Measurements from ENCODE around the gene CDK5RAP2.

Gene CDK5RAP2

GRCh38 chr9:120473608-120474007 is 106.4 kb downstream of the CDK5RAP2 start:
- DNase-seq = no peak
- Histone ChIP-seq H2AFZ (ENCODE audit: insufficient read depth, low read length, poor library complexity) (no peak overlapping the region), H3K14ac (ENCODE audit: low read length) (no peak overlapping the region), H3K36me3 (ENCODE audit: control insufficient read depth in 1 of 2, insufficient read depth in 2 of 2, low read length in 2 of 2) (peaks cover 7 to 23% of the 10 kb centered on the region in 2 experiments), H4K91ac (ENCODE audit: low read depth, low read length) (no peak overlapping the region), H4K8ac (ENCODE audit: low read depth, low read length) (no peak overlapping the region), H3K18ac (ENCODE audit: low read length) (no peak overlapping the region), H3K9me3 (ENCODE audit: insufficient read depth, low read depth, low read length) (no peaks in the 10 kb centered on the region), H2BK120ac (ENCODE audit: insufficient read depth, low read length, poor library complexity) (no peak overlapping the region), H4K12ac (ENCODE audit: low read depth, low read length) (no peak overlapping the region), H3K4me2 (ENCODE audit: low read length) (no peak overlapping the region), H3K4ac (ENCODE audit: low read depth, low read length) (no peak overlapping the region), H3K4me3 (ENCODE audit: low read depth, low read length) (no peak overlapping the region), H3K79me1 (ENCODE audit: low read length) (no peaks in the 10 kb centered on the region), H3K4me1 (ENCODE audit: control insufficient read depth in 1 of 2, insufficient read depth in 2 of 2, low read length in 2 of 2) (no peaks in the 10 kb centered on the region), H2BK5ac (ENCODE audit: low read depth, low read length, poor library complexity) (no peak overlapping the region), H3K79me2 (ENCODE audit: control insufficient read depth, insufficient read depth, low read length, poor library complexity) (no peaks in the 10 kb centered on the region), H2BK12ac (ENCODE audit: low read length) (no peak overlapping the region), H3K27ac (ENCODE audit: low read depth, low read length) (no peak overlapping the region), H3K9ac (ENCODE audit: low read length) (no peak overlapping the region), H3K27me3 (ENCODE audit: insufficient read depth, low read length) (no peaks in the 10 kb centered on the region), H2AK5ac (ENCODE audit: low read length) (no peak overlapping the region), H3K23ac (ENCODE audit: low read length) (no peak overlapping the region)
- WGBS (ENCODE audit: extremely low coverage, insufficient coverage, insufficient read length) = no CpG with 5 or more reads among the region's 3 CpGs

DNA sequence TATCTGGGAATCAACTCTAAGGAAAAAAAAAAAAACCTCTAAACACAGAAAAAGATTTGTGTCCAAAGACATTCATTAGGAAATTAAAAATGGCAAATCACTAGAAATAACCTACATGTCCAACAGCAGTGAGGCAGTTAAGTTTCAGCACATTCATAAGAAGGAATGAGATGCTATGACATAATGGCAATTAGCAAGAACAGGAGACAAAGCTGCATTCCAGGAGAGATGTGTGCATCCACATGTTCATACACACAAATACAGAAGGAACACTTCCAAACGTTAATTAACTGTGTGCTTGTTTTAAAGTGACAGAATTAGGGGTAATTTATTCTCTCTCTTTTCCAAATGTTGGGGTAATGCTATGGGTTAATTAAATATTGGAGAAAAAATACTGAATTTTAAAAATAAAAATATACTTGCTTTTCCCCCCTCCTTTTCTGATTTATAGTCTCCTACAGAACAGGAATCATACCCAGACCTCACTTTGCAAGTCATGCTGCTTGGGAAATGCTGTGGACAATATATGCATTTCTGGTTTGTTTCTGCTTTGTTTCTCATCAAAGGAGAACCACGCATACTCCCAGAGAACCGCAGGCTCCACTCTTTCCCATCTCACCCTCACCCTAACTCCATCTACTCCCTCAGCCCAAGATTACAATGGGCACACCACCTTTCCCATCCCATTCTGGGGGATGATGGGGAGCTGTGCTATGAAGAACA is 114.1 kb downstream of the CDK5RAP2 start:
- Histone ChIP-seq H2AK5ac (ENCODE audit: low read length) (no peak overlapping the region), H3K27me3 (ENCODE audit: insufficient read depth, low read length) (no peaks in the 10 kb centered on the region), H3K79me1 (ENCODE audit: low read length) (no peaks in the 10 kb centered on the region), H3K4me1 (ENCODE audit: control insufficient read depth in 1 of 2, insufficient read depth in 2 of 2, low read length in 2 of 2) (no peaks in the 10 kb centered on the region), H4K12ac (ENCODE audit: low read depth, low read length) (no peak overlapping the region), H3K4me2 (ENCODE audit: low read length) (no peak overlapping the region), H3K79me2 (ENCODE audit: control insufficient read depth, insufficient read depth, low read length, poor library complexity) (no peaks in the 10 kb centered on the region), H2AFZ (ENCODE audit: insufficient read depth, low read length, poor library complexity) (no peak overlapping the region), H3K18ac (ENCODE audit: low read length) (no peak overlapping the region), H2BK5ac (ENCODE audit: low read depth, low read length, poor library complexity) (no peak overlapping the region), H2BK12ac (ENCODE audit: low read length) (no peak overlapping the region), H3K36me3 (ENCODE audit: control insufficient read depth in 1 of 2, insufficient read depth in 2 of 2, low read length in 2 of 2) (peaks cover 2 to 6% of the 10 kb centered on the region in 2 experiments), H3K27ac (ENCODE audit: low read depth, low read length) (no peak overlapping the region), H3K4me3 (ENCODE audit: low read depth, low read length) (no peak overlapping the region), H4K91ac (ENCODE audit: low read depth, low read length) (no peak overlapping the region), H3K23ac (ENCODE audit: low read length) (no peak overlapping the region), H3K14ac (ENCODE audit: low read length) (no peak overlapping the region), H2BK120ac (ENCODE audit: insufficient read depth, low read length, poor library complexity) (no peak overlapping the region), H4K8ac (ENCODE audit: low read depth, low read length) (no peak overlapping the region), H3K9ac (ENCODE audit: low read length) (no peak overlapping the region), H3K4ac (ENCODE audit: low read depth, low read length) (no peak overlapping the region), H3K9me3 (ENCODE audit: insufficient read depth, low read depth, low read length) (no peaks in the 10 kb centered on the region)
- no CpG with 5 or more reads among the region's 3 CpGs for WGBS (ENCODE audit: extremely low coverage, insufficient coverage, insufficient read length)
- DNase-seq = no peak

- H3K4ac ChIP-seq (ENCODE audit: low read depth, low read length) = no peak overlapping the region
- no peaks in the 10 kb centered on the region for H3K27me3 ChIP-seq (ENCODE audit: insufficient read depth, low read length)
- no peak for DNase-seq
- no peak overlapping the region for H3K14ac ChIP-seq (ENCODE audit: low read length)
- no peak overlapping the region for H4K12ac ChIP-seq (ENCODE audit: low read depth, low read length)
- no peaks in the 10 kb centered on the region for H3K79me2 ChIP-seq (ENCODE audit: control insufficient read depth, insufficient read depth, low read length, poor library complexity)
- no peak overlapping the region for H3K27ac ChIP-seq (ENCODE audit: low read depth, low read length)
- H3K4me2 ChIP-seq (ENCODE audit: low read length) = no peak overlapping the region
- no CpG with 5 or more reads among the region's 4 CpGs for WGBS (ENCODE audit: extremely low coverage, insufficient coverage, insufficient read length)
- no peaks in the 10 kb centered on the region for H3K4me1 ChIP-seq (ENCODE audit: control insufficient read depth in 1 of 2, insufficient read depth in 2 of 2, low read length in 2 of 2)
- no peak overlapping the region for H3K4me3 ChIP-seq (ENCODE audit: low read depth, low read length)
- H2BK120ac ChIP-seq (ENCODE audit: insufficient read depth, low read length, poor library complexity) = no peak overlapping the region
- H3K9me3 ChIP-seq (ENCODE audit: insufficient read depth, low read depth, low read length) = no peaks in the 10 kb centered on the region
- peaks cover 2 to 3% of the 10 kb centered on the region in 2 experiments for H3K36me3 ChIP-seq (ENCODE audit: control insufficient read depth in 1 of 2, insufficient read depth in 2 of 2, low read length in 2 of 2)
- no peak overlapping the region for H4K8ac ChIP-seq (ENCODE audit: low read depth, low read length)
- H2AFZ ChIP-seq (ENCODE audit: insufficient read depth, low read length, poor library complexity) = no peak overlapping the region
- no peaks in the 10 kb centered on the region for H3K79me1 ChIP-seq (ENCODE audit: low read length)
- no peak overlapping the region for H2AK5ac ChIP-seq (ENCODE audit: low read length)
- no peak overlapping the region for H3K18ac ChIP-seq (ENCODE audit: low read length)
- no peak overlapping the region for H2BK5ac ChIP-seq (ENCODE audit: low read depth, low read length, poor library complexity)
- H4K91ac ChIP-seq (ENCODE audit: low read depth, low read length) = no peak overlapping the region
- H3K23ac ChIP-seq (ENCODE audit: low read length) = no peak overlapping the region
- no peak overlapping the region for H2BK12ac ChIP-seq (ENCODE audit: low read length)
- no peak overlapping the region for H3K9ac ChIP-seq (ENCODE audit: low read length)
Measured at GRCh38 chr9:120464887-120465421, 115.0 kb downstream of the CDK5RAP2 start.

GRCh38 chr9:120464176-120464886 is 115.6 kb downstream of the CDK5RAP2 start:
- H4K12ac ChIP-seq (ENCODE audit: low read depth, low read length) = no peak overlapping the region
- H3K4me3 ChIP-seq (ENCODE audit: low read depth, low read length) = no peak overlapping the region
- H3K9ac ChIP-seq (ENCODE audit: low read length) = no peak overlapping the region
- no peak overlapping the region for H2AK5ac ChIP-seq (ENCODE audit: low read length)
- no peaks in the 10 kb centered on the region for H3K27me3 ChIP-seq (ENCODE audit: insufficient read depth, low read length)
- no CpG with 5 or more reads among the region's 6 CpGs for whole genome bisulfite sequencing (ENCODE audit: extremely low coverage, insufficient coverage, insufficient read length)
- no peak overlapping the region for H3K23ac ChIP-seq (ENCODE audit: low read length)
- H2AFZ ChIP-seq (ENCODE audit: insufficient read depth, low read length, poor library complexity) = no peak overlapping the region
- H4K8ac ChIP-seq (ENCODE audit: low read depth, low read length) = no peak overlapping the region
- H2BK12ac ChIP-seq (ENCODE audit: low read length) = no peak overlapping the region
- no peaks in the 10 kb centered on the region for H3K79me1 ChIP-seq (ENCODE audit: low read length)
- no peaks in the 10 kb centered on the region for H3K9me3 ChIP-seq (ENCODE audit: insufficient read depth, low read depth, low read length)
- H3K79me2 ChIP-seq (ENCODE audit: control insufficient read depth, insufficient read depth, low read length, poor library complexity) = no peaks in the 10 kb centered on the region
- no peak overlapping the region for H2BK5ac ChIP-seq (ENCODE audit: low read depth, low read length, poor library complexity)
- H3K27ac ChIP-seq (ENCODE audit: low read depth, low read length) = no peak overlapping the region
- H4K91ac ChIP-seq (ENCODE audit: low read depth, low read length) = no peak overlapping the region
- no peak overlapping the region for H3K4me2 ChIP-seq (ENCODE audit: low read length)
- H3K18ac ChIP-seq (ENCODE audit: low read length) = no peak overlapping the region
- H3K4ac ChIP-seq (ENCODE audit: low read depth, low read length) = no peak overlapping the region
- H3K36me3 ChIP-seq (ENCODE audit: control insufficient read depth in 1 of 2, insufficient read depth in 2 of 2, low read length in 2 of 2) = peaks cover 2 to 3% of the 10 kb centered on the region in 2 experiments
- H2BK120ac ChIP-seq (ENCODE audit: insufficient read depth, low read length, poor library complexity) = no peak overlapping the region
- H3K14ac ChIP-seq (ENCODE audit: low read length) = no peak overlapping the region
- DNase-seq = no peak
- no peaks in the 10 kb centered on the region for H3K4me1 ChIP-seq (ENCODE audit: control insufficient read depth in 1 of 2, insufficient read depth in 2 of 2, low read length in 2 of 2)
